ENCODE data around the gene AGAP3.

- TF ChIP-seq POLR2A (IDR thresholded peaks at IDR 0.05): no peak
- TF ChIP-seq, protein P1, sequence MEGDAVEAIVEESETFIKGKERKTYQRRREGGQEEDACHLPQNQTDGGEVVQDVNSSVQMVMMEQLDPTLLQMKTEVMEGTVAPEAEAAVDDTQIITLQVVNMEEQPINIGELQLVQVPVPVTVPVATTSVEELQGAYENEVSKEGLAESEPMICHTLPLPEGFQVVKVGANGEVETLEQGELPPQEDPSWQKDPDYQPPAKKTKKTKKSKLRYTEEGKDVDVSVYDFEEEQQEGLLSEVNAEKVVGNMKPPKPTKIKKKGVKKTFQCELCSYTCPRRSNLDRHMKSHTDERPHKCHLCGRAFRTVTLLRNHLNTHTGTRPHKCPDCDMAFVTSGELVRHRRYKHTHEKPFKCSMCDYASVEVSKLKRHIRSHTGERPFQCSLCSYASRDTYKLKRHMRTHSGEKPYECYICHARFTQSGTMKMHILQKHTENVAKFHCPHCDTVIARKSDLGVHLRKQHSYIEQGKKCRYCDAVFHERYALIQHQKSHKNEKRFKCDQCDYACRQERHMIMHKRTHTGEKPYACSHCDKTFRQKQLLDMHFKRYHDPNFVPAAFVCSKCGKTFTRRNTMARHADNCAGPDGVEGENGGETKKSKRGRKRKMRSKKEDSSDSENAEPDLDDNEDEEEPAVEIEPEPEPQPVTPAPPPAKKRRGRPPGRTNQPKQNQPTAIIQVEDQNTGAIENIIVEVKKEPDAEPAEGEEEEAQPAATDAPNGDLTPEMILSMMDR (IDR thresholded peaks at IDR 0.05): no peak
These were observed 23.7 kb upstream of the AGAP3 start for GRCh38 chr7:151062399-151063211.
